Glomerular visceral epithelial cell (primary cell): ENCODE measurements around the gene CDH23.

ENCODE experiments used
- DNase-seq: peaks from one replicate; pipeline ENCODE4 v3.0.0-alpha.2; 2016; ENCODE audit errors: extremely low spot score

CDH23 gene

DNA sequence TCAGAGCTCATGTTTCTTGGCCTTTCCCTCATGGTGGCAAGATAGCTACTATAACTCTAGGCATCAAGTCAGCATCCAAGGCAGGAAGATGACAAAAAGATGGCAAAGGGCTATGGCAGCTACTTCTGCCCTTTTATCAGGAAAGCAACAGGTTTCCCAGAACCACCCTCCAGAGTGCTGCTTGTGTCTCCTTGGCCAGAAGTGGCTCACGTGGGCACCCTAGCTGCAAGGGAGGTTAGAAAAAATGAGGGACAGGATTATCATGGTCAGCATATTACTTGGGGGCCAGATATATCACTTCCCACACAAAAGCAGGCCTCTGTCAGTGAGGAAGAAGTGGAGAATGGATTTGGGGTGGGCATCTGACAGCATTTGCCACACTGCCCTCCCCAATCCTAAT, 347.1 kb downstream of the CDH23 start:
- DNase-seq, result no peak

DNA sequence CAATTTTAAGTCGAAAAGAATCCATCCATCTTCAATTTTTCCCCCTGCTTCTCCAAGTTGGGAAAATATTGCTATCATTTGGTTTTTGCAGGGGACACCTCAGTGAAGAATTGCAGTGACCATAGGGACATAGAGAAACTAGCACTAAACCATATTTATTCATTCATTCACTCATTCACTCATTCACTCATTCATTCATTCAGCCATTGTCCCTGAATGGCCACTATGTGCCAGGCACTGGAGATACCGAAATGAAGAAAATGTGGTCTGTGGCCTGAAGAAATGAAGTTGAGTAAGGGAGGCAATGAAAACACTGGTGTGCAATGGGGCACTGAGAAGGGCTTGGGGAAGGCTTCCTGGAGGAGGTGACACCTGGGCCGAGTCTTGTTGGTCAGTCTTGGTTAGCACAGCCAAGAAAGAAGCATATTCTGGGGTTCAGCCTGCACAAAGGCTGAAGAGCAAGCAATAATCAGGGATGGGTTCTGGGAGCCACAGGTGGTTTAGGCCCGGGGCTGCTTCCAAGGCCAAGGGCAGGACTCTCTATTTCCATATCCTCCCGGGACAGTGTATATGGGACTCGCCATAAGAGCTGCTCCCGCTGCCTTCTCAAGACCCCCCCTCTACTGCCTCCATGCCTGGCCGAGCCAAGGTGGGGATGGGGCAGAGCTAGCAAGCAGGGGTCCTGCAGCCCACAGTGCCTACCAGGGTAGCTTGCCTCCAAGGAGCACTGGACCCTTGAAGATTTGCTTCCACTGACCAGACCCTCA, 348.4 kb downstream of the CDH23 start:
- DNase-seq, result no peak

DNA sequence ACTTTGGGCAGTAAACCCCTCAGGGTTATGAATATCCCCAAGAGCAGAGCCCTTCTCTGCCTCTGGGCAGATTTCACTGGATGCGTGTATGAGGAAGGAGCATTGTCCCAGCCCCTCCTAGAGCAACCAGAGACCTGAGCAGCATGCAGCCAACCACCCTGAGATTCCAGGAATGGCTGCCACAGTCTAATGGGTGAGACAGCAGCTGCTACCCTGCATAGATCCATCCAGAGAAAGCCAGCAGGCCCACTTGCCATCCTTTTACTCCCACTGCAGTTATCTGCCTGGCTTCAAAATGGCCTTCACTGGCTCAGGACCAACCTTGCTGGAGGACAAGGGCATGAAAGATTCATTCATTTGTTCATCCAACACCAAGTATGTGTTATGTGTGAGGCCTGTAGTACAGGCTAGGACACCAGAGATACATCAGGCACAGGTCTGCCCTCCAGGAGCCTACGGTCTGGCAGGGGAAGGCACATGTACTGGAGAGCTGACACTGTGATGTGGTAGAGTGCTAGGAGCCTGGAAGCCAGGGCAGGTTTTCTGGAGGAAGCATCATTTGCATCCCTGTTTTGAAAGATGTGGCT, 349.0 kb downstream of the CDH23 start:
- no peak for DNase-seq

DNA sequence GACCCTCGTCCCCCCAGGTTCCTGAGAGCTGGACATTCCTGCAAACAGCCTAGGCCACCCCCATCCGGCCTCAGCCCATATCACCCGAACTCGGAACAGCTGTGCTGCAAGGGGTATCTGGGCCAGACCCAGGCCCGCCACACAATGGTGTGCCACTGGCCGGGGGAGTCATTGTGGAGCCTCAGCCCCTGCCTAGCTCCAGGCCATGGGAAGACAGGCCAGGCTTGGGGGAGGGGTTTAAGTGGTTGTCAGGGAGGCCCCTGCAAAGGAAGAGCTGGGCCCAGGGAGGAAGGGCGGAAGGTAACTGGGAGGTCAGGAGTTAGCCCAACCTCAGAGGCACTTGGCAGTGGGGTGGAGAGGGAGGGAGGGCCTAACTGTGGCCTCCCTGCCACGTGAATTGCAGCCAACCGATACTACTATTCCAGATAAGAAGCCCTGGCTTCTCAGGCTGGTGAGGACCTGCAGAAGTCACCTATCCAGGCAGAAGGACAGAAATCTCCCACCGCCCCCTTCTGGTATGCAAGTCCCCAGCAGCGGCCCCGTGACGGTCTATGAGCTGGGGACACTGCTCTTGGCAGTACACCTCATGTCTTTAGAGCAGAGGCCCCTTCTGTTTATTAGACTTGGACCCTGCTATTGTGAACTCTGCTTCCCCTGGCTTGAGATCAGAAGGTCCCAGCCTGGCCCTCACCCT, 349.8 kb downstream of the CDH23 start:
- no peak for DNase-seq

DNA sequence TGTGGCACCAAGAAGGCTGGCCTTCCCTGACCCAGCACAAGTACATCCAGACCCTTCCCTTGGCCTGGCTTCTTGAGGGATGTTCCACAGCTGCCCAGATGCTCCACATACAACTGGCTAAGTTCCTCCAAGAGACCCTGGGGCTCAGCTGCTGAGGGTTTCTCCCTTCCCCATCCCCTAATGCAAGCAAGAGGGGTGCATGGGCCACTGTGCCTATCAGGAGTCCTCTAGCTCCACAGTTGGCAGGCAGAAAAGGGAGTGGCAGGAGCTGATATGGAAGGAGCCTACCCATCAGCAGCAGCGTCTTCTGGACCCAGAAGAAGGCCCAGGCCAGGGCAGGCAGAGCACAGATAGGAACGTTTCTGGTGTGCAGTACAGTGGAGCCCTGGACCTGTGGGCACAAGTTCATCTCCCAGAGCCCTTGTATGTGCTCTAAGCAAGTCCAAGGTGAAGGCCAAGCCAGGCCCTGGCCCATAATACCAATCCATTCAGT, 350.4 kb downstream of the CDH23 start:
- DNase-seq, result no peak

DNA sequence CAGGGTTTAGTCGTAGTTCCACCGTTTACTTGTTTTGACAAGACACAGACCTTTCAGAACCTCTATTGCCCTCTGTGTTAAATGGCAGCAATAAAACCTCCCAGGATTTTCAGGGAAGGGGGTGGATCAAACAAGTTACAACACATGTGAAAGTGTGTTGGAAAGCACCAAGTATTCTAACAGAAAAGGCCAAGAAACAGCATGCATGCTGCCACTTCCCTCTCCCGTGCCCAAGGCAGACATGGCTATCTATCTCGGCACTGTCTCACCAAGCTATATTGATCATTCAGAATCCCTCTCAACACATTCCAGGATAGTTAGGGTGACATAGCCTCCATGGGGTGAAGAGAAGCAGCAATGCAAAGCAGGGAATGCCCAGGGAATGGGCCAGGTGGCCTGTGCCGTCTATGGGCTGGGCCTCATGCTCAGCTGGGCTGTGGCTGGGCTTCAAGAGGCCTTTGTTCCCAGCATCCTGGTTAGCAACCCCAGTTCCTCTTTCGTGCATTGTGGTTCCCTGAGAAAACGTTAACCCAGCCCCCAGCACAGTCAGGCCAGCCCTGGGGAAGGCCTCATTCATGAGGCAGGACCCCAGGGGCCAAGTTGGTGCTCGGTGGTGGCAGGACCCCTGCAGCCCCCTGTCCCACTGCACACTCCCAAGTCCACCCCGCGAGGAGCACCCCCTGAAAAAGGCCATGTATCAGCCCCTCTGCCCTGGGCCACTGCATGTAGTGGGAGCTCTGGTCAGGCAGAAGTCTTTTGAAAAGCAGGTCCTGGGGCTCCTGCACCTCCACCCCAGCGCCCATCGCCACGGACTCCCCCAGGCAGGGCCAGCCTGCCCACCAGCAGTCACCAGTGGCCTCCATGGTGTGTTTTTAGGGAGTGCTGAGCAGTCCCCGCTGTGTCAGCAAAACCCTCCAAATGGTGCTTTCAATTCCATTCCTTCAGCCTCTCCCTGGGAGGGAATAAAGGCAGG, 351.1 kb downstream of the CDH23 start:
- no peak for DNase-seq

DNA sequence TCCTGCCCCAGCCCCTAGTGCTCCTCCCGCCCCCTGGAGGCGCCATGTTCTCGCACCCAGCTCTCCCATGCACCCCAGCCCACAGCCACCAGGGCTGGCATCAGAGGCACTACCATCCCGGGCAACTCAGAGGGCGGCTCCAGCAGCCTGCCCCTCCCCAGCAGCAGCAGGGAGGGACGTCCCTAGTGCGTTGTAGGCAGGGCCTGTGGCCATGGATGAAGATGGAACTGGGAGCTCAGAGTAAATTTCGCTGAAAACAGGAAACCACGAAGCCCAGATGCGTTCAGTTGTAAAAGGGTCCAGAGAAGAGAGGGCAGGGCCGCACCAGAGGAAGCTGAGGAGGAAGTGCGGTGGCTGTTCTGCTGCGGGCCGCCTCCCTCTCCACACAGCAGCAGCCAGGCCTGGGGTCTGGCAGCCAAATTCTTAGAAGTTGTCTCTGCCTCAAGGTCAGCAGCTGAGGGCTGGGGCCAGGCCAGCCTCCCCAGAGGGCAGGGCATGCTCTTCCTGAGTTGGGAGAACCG, 352.0 kb downstream of the CDH23 start:
- no peak for DNase-seq

DNA sequence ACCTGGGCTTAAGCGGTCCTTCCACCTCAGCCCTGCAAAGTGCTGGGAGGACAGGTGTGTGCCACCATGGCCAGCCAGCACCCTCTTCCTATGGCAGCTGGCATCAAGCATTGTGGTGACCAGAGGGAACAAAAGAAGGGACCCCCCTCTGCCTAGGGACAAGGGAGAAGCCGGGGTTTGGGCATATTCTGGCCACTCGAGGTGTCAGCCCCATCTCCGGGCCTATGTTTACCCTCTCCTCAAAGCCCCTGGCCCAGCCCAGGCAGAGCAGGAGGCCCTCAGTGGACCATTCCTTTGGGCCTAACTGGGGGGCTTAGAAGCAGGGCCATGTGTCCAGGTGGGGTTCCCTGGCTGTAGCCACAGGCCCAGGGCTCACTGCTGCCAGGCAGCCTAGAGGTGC, 352.7 kb downstream of the CDH23 start:
- no peak for DNase-seq

DNA sequence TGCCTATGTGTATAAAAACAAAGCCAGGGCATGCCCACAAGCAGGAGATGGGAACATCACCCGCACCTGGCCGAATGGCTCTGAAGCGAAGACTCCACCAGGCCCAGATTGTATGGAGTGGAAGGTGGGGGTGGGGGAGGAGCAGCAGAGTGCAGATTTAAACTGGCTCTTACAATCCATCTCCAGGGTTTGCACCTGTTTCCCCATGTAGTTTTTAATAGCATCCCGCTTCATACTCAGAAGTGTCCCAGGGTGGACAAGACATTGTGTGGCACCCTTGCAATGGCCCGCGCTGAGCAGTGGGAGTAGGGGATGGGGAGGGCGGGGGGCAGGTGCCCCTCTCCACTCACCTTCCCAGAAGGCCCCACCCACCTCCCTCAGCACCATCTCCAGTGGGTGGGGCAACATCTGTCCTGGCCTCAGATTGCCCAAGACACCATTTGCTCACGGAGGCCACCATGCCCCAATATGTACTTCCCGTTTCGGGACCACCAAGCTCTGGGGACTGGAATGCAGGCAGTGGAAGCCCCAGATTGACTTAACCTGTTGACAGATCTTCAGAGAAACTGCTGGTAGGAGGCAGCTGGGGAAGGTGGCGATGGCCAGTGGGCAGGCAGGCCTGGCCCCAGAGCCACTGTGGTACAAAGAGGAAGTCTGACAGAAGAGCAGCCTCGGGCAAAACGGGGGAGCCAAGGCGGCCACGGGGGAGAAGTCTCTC, 353.6 kb downstream of the CDH23 start:
- no peak for DNase-seq

DNA sequence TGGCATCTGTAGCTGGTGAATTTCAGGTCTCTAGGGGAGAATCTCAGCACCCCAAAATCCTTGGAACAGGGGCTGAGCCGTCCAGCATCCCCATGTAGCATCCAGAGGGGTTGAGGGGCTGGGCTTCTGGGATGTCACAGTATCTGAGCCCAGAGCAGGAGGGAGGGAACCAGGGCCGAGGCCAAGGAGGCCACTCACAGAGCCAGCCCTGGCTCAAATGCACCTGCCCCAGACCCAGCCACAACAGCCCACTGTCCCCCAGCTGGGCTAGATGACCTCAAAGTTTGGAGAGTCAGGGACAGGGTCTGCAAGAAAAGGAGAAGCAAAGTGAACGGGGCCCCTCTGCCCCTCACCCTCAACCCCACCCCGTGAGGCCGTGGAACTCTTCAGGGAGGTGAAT, 354.3 kb downstream of the CDH23 start:
- no peak for DNase-seq

DNA sequence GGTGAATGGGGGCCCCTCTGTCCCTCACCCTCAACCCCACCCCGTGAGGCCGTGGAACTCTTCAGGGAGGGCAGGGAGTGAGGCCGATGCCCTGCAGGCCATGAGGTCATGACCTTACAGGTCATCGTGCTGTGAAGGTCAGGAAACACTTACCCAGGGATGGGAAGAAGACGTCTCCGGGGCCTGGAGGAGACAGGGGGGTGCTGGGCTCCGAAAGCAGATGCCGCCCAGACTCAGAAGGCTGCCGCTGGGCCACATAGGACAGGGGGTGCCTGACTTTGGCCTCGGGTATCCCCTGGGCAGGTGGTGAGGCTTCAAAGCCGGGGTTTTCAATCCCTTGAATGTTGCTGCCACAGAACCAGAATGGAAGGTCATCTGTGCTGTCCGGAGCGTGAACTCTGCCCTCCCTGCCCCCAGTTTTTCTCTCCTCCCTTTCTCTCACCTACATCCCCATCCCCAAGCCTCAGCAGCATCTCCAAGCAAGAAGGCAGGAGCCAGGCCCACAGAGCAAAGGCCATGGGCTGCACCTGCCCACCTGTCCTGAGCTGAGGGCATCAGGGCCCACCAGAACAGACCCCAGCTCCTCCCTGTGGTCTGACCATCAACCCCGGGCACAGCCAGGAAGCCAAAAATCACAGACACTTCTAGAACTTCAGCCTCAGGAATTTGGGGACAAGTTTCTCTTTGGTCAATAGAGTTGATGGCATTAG, 354.9 kb downstream of the CDH23 start:
- DNase-seq, result no peak

DNA sequence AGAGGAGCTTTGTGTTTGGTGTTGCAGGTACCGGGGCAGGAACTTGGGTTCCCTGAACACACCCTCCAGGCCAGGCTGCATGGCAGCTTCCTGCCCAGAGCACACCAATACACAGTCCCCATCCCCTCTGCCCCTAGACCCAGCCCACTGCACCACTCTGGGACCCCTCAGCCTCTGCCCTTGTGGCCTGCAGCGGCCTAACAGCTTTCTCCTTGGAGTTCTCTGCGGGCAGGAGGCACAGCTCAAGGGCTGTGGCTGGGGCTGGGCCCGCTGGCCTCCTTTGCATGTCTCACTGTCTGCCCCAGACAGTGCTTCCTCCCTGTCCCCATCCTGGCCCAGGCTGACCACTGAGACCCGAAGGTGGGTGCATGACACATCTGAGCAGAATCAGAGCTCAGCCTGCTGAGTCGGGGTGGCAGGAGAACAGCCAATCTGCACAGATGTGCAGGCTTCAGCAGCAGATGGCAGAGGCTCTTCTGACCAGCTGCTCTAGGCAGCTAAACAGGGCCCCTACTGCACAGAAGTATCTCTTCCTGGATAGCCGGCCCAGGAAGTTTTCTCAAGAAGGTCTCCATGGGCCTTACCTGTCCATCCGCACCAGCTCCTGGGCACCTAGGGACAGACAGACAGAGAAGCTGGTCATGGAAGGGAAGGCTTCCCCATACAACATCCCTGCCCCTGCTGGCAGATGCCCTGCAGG, 355.8 kb downstream of the CDH23 start:
- no peak for DNase-seq

DNA sequence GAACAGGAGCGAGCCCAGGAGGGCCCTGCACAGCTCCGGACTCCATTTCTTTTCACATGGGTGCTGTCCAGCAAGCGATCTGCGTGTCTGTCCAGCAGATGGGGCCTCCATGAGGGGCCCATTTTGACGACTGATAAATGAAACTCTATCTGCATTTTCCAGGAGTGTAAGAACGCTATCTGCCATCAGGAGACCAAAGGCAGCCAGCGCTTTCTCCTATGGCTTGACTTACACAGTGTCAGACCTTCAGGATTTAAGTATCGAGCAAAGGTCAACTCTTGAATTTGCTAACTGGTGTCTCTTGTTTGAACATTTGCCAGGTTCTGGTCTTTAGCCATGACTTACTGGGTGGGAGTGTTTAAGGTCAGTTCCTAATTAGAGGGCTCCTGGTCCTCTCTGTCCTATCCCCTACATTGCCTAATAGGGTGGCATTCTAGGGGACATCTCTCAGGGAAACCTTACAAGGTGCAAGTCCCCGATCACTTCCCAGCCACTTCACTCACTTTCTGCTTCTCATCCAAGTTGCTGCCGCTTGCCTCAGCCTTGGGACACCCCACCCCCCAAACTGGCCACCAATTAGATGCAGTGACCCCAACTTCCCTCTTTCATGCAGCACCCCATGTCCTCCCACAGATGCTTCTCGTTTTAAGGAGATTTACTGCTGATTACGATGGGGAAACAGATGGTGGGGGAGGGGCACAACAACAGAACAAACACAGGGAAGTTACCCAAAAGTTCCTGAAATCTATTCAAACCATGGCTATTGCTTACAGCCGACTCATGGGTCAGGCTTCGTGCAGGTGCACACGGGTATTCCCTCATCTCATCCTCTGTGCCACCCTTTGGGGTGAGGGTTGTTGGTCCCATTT, 356.6 kb downstream of the CDH23 start:
- no peak for DNase-seq

DNA sequence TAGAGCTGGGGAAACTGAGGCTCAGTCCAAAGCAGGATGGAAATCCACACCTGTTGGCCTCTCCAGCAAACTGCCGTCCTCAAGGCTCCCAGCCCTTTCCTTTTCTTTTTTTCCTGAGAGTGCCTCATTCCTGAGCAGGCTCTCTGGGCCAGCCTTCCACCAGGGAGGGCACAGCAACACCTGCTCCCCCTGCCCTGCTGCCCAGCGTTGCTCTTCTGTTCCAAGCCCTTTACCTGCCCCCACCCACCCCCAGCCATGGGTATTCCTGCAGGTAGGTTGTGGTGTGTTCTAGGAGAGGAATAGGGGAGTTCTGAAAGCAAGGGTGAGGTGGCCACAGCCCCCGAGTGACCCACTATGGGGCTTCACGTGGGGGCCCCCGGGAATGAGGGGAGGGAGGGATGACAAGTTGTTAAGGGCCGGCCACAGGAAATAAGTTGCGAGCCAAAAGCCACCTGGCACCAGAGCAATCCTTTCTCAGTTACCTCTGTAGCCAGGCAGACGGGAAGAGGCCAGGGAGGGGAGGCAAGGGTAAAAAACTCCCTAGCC, 357.3 kb downstream of the CDH23 start:
- no peak for DNase-seq

DNA sequence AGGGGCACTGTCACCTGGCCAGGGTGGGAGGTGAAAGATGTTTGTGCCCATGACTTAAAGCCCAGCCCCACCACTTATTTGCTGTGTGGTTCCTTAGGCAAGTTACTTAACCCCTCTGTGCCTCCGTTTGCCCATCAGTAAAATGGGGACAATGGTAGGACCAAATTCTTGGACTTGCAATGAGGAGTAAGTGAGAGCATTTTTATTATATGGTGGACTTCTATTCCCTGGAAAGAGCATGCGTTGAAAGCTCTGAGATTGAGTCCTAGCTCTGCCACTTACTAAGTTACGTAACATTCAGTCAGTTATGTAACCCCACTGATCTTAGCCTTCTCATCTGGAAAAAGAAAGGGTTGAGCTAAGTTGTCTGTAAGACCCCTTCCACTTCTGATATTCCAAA, 357.8 kb downstream of the CDH23 start:
- DNase-seq, result no peak

DNA sequence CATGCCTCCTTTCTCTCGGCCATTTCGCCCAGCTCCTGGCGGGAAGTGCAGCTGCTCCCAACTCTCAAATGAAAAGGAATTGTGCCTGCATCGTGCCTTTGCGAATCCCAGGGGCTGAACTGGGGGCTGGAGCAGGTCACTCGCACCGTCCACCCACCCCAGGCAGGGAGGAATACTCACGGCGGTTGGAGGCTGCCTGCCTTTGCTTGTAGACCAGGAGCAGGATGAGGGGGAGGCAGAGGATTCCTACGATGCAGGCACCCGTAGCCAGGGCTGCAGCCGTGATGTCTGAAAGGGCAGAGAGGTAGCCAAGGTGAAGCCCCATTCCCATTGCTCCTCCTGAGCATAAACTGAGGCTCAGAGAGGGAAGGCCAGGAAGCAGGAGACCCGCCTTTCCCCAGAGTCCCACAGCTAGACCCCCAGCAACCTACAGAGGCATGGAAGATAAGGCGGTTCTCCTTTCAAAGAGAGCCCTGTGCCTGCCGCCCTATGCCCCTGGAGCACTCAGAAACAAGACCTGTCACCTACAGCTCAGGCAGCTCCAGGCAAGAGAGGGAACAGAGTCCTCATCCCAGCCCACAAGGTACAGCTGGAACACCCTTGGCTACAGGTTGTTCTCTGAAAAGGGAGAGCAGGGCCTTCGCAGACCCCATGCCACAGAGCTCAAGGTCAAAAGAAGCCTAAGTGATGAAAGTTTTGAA, 358.6 kb downstream of the CDH23 start:
- DNase-seq, result peak; percentile 38

DNA sequence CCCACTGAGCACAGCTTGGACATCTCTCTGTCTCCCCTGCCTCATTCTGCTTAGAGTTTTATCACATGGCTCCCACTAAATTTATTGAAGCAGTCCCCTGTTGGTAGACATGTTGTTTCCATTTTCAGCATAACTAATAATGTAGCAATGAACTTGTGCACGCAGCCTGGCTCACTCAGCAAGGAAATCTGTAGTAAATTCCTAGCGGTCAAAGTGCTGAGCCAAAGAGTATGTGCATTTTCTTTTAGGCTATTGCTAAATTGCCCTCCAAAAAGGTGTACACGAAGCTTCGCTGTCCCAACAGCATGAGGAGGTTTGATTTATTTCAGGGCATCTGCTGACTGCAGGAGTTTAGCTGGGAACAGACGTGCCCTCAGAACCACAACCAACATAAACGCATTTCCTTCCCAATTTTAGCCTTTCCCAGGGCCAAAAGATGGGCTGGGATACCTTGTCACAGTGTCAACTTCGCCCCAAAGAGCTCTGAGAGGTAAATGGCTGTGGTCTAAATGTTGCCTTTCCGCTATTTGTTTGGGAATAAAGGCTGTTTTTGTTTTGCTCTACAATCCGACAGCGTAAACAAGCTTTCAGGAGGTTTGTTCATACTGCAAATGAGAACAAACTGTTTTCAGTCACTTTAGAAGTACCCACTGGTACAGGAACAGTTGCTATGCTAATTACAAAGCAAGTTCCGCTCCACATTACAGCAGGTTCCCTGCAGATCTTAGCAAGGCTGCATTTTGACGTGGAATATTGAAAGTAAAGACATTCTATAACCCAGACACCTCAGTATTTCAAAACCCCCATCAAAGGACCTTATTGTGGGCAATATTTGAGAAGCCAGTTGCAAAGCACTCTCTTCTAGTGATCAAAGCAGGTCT, 359.8 kb downstream of the CDH23 start:
- no peak for DNase-seq
